GM12864 (cell line): ENCODE results near the gene LUZP4.

Source experiments
- DNase-seq: peaks from one replicate; pipeline ENCODE4 v3.0.0-alpha.2; 2011; ENCODE audit warnings: low read depth
- H3K4me3 ChIP-seq: 2 replicates; pipeline ENCODE4 v1.5.1; 2011; ENCODE audit warnings: mild to moderate bottlenecking, low read depth, low read length, control low read depth
- CTCF ChIP-seq: IDR thresholded peaks from 2 replicates; pipeline ENCODE4 v1.5.1; 2011; ENCODE audit warnings: low read depth, mild to moderate bottlenecking, moderate library complexity, low read length, control low read depth, inconsistent platforms; ENCODE audit errors: missing control alignments

Gene LUZP4

GRCh38 chrX:115289465-115289864, at the start of gene LUZP4:
Gene LUZP4 (plus strand): TSS chrX:115289715. CDS start chrX:115289760, 45 bp downstream.
- H3K4me3 ChIP-seq: no peak within 1 kb of the TSS
- no peak for DNase-seq
- no peak for TF ChIP-seq CTCF

- no peak for TF ChIP-seq CTCF
- no peak for DNase-seq
- H3K4me3 ChIP-seq: no peak overlapping the region
These were observed 37.9 kb upstream of the LUZP4 start for GRCh38 chrX:115251458-115252233.

GRCh38 chrX:115255003-115255402, 34.5 kb upstream of the LUZP4 start:
- no peak for DNase-seq
- no peak overlapping the region for H3K4me3 ChIP-seq
- no peak for TF ChIP-seq CTCF

GRCh38 chrX:115257711-115258110, 31.8 kb upstream of the LUZP4 start:
- no peak overlapping the region for H3K4me3 ChIP-seq
- DNase-seq: no peak
- TF ChIP-seq CTCF: no peak

GRCh38 chrX:115259238-115259875, 30.2 kb upstream of the LUZP4 start:
- DNase-seq: no peak
- TF ChIP-seq CTCF: no peak
- no peak overlapping the region for H3K4me3 ChIP-seq

GRCh38 chrX:115260330-115260729, 29.2 kb upstream of the LUZP4 start:
- H3K4me3 ChIP-seq: no peak overlapping the region
- no peak for DNase-seq
- TF ChIP-seq CTCF: no peak
